NCI-H2227 (cell line): Measurements from ENCODE around the gene WASF3.

Experiments used
- DNase-seq: peaks from one replicate; lab custom pipeline; 2025; ENCODE audit not compliant: unreplicated experiment; lab: John Stamatoyannopoulos, UW

The WASF3 gene

DNA sequence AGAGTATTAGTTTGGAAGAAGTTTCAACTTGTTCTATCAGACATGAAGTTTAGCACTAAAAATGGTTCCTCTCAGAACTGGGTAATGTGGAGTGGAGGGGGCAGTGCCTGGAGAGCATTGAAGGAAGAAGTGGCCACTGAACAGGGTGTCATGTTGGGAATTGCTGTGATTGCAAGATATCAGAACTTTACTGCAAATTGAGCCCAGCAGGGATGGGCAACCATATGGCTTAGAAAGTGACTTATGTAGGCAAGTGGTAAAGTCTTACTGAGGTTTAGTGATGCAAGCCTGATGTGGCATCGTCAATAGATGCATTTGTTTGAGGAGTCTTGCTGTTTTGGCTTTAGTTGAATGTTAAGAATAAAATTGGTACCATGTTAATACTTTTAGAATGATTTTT is 31.7 kb downstream of the WASF3 start:
- DNase-seq, result no peak

GRCh38 chr13:26589754-26590153 is 32.3 kb downstream of the WASF3 start:
- no peak for DNase-seq

GRCh38 chr13:26590379-26590778 is 32.9 kb downstream of the WASF3 start:
- DNase-seq, result no peak

- no peak for DNase-seq
These were observed 33.5 kb downstream of the WASF3 start for GRCh38 chr13:26590951-26591350.

- DNase-seq, result no peak
These were observed 34.2 kb downstream of the WASF3 start for GRCh38 chr13:26591672-26592071.

DNA sequence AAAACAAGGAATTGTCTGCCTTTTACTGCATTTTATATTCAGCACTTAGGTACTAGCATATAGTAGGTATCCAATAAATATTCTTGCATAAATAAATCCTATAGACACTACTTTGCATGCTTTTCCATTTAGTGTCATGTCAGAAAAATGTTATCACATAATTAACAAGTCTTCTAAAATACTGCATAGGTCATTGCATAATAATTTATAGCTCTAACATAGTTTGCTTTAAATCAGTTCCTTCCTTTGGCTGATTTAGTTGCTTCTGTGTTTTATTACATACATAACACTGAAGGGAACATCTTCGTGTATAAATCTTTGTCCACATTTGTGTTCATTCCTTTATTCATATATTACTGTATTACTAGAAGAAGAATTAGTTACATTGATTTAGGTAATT is 36.2 kb downstream of the WASF3 start:
- no peak for DNase-seq

- DNase-seq, result no peak
These were observed 36.9 kb downstream of the WASF3 start for GRCh38 chr13:26594363-26594762.

- DNase-seq, result no peak
These were observed 39.0 kb downstream of the WASF3 start for GRCh38 chr13:26596458-26596857.

- no peak for DNase-seq
These were observed 41.9 kb downstream of the WASF3 start for GRCh38 chr13:26599403-26599802.

DNA sequence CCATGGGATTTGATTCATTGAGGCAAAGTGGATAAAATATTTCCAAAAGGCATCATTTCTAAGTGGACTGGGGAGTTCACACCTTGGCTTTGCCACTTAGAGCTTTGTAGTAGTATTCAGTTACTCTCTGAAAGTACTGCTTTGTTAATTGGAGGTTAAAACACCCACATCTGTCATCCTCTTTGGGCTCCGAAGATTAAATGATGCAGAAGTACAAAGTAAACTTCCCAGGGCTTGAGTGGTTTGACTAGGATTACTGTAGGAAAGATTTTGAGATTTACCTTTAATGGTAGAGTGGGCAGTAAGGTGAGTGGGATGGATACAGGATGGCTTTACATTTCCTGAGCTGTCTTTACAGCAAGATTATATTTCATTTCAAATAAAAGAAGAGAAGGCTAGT is 42.4 kb downstream of the WASF3 start:
- no peak for DNase-seq

DNA sequence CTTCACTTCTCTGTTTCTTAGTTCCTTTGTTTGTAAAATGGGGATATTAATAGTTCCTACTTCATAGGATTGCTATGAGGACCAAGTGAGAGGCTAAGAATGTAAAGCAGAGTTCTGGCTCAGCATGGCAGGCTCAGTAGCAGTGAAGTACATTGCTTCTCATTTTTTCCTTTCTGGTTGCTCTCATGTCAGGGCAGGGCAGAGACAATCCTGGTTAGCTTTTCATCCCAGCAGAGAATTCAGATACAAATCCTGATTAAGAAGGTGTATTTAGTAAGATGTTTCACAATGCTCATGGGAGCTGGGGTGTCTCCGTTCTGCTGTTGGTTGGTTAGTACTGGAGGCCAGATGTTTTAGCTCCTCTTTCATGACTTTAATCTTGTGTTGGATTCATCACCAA is 42.9 kb downstream of the WASF3 start:
- no peak for DNase-seq

GRCh38 chr13:26601669-26602068 is 44.2 kb downstream of the WASF3 start:
- DNase-seq, result no peak

GRCh38 chr13:26602783-26603182 is 45.3 kb downstream of the WASF3 start:
- no peak for DNase-seq

GRCh38 chr13:26604784-26605545 is 47.5 kb downstream of the WASF3 start:
- DNase-seq, result no peak

GRCh38 chr13:26605845-26606244 is 48.4 kb downstream of the WASF3 start:
- DNase-seq, result no peak

DNA sequence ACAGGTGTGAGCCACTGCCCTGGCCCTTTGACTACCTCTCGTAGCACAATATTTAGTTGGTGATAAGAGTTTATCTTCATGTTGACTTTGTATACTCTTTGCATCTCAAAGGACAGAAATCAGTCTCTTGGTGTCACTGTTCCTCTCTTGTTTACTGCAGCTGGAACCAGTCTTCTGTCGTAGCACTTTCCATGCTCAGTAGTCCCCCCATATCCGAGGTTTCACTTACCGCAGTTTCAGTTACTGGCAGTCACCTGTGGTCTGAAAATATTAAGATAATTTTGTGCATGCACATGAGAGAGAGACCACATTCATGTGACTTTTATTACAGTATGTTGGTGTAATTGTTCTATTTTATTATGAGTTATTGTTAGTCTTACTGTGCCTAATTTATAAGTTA is 49.1 kb downstream of the WASF3 start:
- DNase-seq, result no peak

GRCh38 chr13:26614721-26615120 is 57.2 kb downstream of the WASF3 start:
- DNase-seq, result no peak

DNA sequence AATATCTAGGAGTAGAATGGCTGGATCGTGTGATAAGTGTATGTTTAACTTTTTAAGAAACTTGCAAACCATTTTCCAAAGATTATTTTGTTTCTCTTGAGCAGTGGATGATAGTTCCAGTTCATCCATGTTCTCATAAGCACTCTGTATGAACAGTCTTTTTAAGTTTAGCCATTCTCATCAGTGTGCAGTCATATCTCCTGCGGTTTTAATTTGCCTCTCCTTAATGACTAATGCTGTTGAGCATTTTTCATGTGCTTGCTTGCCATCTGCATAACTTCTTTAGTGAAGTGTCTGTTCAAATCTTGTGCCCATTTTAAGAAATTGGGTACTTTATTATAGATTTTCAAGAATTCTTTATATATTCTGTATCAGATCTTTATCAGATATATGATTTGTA is 58.6 kb downstream of the WASF3 start:
- DNase-seq, result no peak

DNA sequence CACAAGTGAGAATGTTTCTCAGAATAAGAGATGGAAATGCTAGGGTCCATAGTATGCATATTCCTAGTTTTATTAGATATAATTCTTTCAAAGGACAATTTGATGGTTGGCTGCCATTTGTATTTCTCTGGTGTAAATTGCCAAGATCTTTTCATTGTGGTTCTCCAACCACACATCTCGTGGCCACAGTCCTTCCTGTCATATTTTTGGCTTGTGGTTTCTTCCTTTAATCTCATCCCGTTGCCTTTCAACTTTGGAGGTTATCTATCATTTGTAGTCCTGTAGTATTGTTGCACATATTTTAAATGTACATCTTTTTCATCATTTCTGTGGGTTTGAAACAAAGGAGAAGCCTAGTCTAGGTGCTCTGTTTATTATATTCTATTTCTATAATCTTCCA is 61.2 kb downstream of the WASF3 start:
- DNase-seq, result no peak

DNA sequence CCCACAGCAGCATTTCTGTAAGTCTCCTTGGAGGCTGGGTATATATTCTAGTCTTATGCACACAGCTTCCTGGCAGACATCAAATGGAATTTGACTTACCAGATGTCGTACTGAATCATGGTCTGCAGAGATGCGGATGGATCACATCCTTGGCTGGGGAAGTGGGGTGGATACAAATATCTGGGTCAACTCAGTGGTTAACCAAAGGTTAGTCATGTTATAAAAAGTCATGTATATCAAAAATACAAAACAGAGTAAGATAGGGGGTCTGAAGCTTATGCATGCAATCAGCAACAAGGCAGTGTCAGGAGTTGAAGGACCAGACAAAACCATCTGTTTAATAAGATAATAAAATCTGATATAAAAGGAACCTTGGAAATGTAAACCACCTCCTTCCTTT is 61.9 kb downstream of the WASF3 start:
- DNase-seq, result no peak

GRCh38 chr13:26621731-26622401 is 64.4 kb downstream of the WASF3 start:
- DNase-seq, result no peak

- DNase-seq, result no peak
These were observed 65.6 kb downstream of the WASF3 start for GRCh38 chr13:26623125-26623524.

DNA sequence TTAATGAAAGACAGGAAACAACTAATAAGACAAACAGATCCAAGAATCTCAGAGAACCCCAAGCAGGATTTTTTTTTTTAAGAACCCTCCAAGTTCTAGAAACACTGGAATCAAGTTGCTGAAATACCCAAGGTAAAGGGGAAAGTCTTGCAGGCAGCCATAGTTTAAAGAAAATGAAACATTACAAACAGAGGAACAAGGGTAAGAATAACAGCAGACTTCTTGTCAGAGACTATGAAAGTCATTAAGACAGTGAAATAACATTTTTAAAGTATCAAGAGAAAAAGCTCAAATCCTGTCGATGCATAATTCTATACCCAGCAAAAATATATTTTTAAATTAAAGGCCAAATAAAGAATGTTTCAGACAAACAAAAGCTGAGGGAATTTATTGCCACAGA is 67.1 kb downstream of the WASF3 start:
- DNase-seq, result no peak
